Inflammatory macrophage (primary cell): ENCODE results near the gene ANKRD60.

Experiments
- DNase-seq, 2 donors: peaks; one replicate each; pipeline ENCODE4 v3.0.0-alpha.2; 2020 to 2022
- total RNA-seq, 18 experiments: gene quantifications; one replicate each; lab custom pipeline; 2026; ENCODE audit warnings: mixed read lengths in 6 of 18, inconsistent platforms in 2 of 18; lab: John Stamatoyannopoulos, UW

The ANKRD60 gene, protein sequence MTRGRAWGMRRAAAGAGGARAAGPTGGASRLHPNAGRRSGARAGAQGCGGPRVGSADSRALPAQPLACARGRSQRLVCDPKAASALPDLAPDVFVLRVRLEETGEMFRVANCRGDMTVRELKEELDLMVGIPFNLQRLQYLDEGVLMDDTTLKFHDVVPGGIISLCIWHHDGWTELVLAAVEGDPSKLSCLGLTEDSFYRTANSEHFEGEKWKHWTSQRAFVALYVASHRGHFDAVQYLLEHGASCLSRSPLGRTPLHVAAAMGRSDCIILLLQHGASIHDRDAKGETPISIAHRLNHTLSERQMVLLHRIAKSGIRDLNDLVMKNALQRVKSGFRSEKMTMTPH
- total RNA-seq: 0 to 0.13 (median 0) reads per million in 18 experiments

DNA sequence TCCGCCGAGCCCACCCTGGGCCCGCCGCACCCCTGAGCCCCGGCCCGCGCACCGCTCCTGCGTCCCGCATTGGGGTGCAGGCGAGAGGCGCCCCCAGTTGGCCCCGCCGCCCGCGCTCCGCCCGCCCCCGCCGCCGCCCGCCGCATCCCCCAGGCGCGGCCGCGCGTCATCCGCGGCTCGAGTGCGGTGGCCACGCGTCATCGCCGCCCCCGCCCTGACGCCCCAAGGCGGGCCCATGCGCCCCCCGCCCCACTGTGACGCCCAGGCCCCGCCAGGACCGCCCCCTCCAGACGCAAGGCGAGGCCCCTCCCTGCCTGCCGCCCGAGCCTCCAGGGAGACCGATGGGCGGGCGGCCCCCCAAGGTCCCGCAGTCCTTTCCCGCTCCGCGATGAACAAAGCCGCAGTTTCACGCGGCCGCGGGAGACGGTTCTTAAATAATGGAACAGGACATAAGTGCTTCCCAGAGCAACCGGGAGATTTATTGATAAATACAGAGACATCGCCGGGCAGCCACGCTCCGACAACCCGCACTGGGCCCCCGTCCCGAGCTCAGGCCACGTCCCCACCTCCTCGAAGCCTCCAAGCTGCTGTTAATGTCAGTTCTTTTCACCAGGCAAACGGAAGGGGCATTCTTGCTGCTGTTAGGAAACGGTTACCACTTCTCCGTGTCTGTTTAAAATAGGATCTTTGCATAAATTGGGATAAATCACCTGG is at the start of gene ANKRD60:
Gene ANKRD60 (minus strand): TSS at position 170 of the 714 bp plus-strand sequence. CDS start 0 bp downstream, at position 170.
- DNase-seq: no peak

DNA sequence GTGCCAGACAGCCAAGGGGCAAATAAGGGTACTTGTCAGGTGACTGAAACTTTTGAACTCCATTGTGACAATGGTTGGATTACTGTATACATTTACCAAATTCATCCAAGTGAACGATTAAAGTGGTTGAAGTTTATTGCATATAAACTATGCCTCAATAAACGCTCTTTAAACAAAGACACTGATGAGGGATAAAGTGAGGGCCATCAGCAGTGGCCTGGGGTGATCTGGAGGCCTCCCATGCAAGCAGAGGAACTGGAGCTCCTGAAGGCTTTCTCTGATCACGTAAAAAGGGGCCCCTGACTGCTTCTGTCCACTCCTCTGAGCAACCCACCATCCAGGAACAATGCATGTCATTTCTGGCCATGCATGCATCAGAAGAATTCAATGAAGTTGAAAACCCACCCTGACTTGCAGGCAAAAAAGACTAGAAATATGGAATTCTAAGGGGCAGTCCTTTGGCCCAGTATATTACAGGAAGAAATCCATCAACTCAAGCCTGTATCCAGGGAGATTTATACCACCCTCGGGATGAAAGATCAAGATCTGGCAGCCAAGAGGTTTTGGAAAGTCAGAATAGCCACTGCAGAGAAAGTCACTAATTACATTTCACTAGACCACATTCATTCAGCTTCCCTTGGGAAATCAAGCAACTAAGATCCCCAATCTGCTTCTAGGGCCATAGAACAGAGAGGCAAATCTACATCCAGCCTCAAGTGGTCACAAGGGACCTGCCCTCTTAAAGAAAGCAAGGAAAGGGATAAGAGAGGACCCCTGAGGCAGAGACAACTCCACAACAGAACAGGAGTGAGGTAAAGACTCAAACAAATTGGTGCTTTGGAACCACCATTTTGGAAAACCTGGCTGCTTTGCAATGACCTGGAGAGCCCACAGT is 49.4 kb upstream of the ANKRD60 start:
- no peak for DNase-seq

DNA sequence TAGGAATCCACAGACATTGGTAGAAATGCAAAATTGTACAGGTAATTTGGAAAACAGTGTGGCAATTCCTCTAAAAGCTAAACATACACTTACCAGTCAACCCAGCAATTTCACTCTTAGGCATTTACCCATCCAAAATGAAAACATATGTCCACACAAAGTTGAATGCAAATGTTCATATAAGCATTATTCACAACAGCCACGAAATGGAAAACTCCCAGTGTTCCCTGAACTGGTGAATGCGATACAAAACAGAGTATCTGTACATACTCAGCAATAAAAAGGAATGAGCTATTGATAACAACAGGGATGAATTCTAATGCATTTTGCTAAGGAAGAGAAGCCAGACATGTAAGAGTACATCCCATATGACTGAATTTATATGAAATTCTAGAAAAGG is 48.7 kb upstream of the ANKRD60 start:
- no peak for DNase-seq

DNA sequence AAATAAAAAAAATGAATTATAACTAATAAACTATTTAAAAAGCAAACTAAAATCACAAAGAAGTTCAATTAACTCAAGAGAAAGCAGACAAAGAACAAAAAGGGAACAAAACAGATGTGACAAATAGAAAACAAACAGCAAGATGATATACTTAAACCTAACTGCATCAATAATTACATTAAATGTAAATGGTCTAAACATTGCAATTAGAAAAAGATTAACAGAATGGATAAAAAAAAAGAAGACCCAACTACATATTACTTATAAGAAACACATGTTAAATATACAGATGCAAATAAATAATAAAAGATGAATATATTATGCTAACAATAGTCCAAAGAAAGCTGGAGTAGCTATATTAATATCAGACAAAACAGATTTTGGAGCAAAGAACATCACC is 45.9 kb upstream of the ANKRD60 start:
- no peak for DNase-seq

DNA sequence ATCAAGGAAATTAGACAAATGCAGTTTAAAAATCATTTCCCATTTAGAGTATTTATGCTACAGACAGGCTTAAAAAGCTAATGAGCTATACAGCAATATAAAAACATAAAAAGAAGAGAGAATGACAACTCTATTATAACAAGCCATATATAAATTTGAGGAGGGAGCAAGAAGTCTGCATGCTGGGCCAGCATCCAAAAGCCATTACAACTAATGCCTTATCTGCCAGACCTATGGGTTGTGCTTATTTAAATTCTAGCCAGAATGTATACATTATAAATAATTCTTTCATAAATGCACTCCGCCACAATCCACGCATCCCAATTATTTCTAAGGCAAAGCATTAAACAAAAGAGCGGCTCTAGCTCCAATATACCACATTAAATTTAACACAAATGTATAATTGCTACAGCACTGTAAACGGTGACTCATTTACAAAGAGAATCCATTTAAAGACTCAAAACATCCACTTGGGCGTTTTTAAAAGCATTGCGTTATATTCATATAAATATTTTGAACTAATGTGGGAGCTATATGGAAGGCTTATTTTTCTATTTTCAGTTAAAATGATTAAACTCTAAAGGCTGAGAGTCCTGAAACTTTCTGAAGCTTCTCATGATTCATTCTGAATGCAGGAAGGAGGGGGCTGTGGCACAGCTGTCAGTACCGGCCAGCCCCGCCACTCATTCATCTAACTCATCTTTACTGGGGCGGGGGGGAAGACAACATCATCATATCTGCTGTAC is 43.3 kb upstream of the ANKRD60 start:
- no peak for DNase-seq

DNA sequence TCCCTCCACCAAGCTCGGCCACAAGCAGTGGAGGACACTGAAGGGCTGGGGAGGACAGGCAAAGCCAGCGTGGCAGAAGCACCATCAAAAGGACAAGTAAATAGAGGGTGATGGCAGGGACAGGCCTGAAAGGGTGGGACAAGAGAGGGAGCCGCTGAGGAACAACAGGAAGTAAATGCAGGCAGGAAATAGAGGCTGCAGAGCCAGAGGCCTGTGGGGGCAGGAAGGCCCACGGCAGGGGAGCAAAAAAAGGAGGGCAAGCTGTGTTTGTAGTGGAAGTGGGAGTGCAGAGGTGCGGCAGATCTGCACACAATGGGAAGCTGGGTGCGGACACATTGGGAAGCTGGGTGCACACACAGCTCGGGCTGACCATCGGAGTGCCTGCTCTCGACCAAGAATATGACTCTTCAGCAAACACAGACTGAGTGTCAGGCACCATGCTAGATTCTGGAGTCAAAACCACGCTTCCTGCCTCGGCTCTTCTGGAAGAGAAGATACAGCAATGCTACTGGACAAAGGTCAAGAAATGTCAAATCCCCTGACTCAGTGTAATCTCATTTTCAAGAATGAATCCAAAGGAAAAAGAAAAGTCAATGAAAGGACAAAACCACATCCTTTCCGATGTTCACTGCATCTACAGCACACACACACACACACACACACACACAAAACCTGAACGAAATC is 40.6 kb upstream of the ANKRD60 start:
- no peak for DNase-seq

GRCh38 chr20:58268421-58268821 is 40.0 kb upstream of the ANKRD60 start:
- no peak for DNase-seq

DNA sequence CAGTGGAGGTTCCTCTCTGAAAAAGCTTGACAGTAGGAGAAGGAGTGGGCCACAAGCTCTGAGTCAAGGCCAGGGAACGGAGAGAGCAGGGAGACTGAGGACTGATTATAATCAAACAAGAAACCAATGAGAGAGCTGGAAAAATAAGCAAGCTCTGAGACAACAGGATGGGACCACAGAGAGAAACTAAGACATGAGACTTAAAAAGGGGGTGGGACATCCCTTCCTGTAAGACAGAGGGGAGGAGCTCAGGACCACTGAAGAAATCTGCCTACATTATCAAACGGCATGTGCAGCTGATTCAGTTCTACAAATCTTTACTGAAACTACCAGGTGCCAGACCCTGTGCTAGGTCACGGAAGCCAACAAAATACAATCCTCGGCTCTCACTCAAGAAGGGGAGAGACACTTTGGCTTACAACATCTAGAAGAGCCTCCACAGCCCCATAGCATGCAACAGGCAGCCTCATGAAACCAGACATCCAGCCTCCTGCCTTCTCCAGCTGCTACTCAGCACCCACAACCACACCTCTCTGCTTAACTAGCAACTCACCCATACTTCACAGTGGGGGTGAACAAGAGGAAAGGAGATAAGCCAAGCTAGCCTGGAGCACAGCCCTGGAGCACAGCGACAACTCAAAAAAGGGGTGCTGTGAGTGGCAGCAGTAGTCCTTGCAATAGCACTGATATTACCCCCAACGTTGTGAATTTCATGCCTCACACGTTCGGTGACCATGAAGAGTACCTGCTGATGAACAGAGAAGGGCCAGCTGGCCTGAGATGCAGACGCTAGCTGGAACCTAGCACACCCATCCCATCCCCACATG is 39.1 kb upstream of the ANKRD60 start:
- no peak for DNase-seq

GRCh38 chr20:58264271-58264670 is 35.8 kb upstream of the ANKRD60 start:
- no peak for DNase-seq

DNA sequence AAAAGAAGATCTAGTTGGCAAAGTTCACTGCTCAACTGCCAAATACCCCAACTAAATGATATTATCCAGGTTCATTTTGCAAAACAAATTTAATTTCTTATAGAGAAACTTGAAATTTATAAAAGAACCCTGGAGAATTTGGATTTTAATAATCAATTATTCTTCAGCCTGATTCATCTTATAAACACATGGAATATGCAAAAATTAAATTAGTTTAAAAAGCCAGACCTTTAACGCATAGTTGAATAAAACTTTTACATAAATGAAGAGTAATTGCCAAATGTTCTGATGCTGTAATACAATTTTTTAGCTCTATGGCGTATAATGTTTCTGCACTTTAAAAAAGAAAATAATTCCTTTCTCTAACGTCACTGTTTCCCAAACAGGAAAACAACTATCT is 33.2 kb upstream of the ANKRD60 start:
- DNase-seq: no peak

DNA sequence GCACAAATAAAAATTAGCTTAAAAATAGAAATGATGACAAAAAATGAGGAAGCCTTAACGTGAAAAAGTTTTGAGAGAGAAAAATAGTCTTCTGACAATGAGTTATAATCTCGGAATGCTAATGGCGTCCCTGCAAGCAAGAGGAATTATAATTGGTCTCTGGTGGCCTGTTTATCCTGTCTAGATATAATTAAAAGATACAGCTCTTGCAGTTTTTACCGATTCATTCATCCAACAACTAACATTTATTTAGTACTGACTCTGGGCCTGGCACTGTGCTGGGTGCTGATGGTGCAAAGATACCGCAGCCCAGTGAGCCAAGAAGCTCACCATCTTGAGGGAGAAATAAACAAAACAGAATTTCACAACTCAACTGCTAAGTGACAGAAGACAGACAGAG is 31.6 kb upstream of the ANKRD60 start:
- DNase-seq: no peak

GRCh38 chr20:58256842-58257241 is 28.4 kb upstream of the ANKRD60 start:
- peak; percentile 78 to 81 for DNase-seq

- DNase-seq: no peak
Observed at GRCh38 chr20:58256307-58256706, 27.9 kb upstream of the ANKRD60 start.

GRCh38 chr20:58254890-58255289 is 26.4 kb upstream of the ANKRD60 start:
- DNase-seq: no peak

- peak; percentile 76 to 80 for DNase-seq
Observed at GRCh38 chr20:58251979-58252591, 23.6 kb upstream of the ANKRD60 start.

- no peak for DNase-seq
Observed at GRCh38 chr20:58251348-58251978, 23.0 kb upstream of the ANKRD60 start.

DNA sequence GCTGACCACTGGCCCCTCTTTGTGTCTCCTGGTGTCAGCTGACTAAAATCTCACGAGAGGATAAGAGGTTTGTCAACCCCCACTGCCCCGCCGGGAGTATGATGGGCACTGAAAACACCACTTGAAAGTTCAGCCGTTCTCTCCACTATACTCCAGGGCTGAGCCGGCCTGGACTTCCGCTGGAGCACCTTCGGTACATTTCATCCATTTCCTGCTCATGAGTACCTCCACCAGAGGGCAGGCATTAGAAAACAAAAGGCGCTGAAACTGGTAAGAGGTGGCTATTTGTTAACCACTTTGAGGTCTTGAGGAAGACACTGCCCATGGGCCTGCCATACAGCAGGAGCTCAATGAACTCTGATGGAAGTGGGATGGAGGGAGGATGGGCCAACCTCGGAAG is 17.9 kb upstream of the ANKRD60 start:
- DNase-seq: no peak

- no peak for DNase-seq
Observed at GRCh38 chr20:58245931-58246330, 17.5 kb upstream of the ANKRD60 start.

DNA sequence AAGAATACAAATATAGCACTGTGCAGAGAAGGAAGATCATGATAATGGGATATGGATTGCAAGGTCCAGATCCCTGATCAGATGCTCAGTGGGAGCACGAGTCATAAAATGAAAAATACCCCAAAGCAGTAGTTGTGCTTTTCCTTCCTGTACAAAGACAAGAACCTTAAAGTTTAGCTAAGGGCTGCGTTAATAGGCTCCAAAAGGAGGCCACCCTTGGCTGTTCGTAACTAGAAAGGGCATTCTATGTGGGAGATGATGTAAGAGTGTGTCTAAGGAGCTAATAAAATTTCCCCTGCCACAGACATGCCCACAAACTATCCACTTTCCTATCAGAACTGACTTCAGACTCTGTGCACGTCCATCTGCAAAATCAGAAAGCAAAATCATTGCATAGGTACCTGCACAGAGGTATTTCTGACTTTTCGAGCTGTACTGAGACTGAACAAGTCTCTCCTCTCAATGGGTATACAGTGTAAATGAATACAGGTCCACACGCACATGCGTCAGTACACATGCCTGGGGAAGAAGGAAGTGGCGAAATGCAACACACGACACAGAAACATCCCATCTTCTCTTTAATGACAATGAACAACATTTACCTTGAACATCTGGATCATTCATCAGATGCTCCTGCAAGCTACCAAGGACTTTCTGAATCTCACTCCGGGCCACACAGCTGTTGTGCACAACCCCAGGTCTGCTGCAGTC is 16.9 kb upstream of the ANKRD60 start:
- DNase-seq: no peak
